Heart right ventricle (tissue), 16 donors: ENCODE data around the gene ATXN7. TPM values are rescaled to one million over a fixed set of nuclear protein-coding genes. Genes with fewer than 3 reads are reported as not detected.

Source experiments
- ATAC-seq, 8 donors: fragments of 200-7000 bp; cut with Tn5 transposase; one replicate each; pipeline ENCODE4 v1.9.1; 2020; ENCODE audit warnings: mild to moderate bottlenecking in 8 of 8, moderate library complexity in 8 of 8, moderate number of reproducible peaks in 1 of 8
- DNase-seq, 2 donors: peaks; one replicate each; pipeline ENCODE4 v3.0.0-alpha.2; 2020
- H3K27ac ChIP-seq, 10 donors: fragments of 200-600 bp; sonication (generic) in 2 of 10; one replicate each; pipeline versions ENCODE4 v1.5.0 to v1.8.0; 2020 to 2022; ENCODE audit warnings: mild to moderate bottlenecking in 3 of 10
- H3K27me3 ChIP-seq, 7 donors: fragments of 200-600 bp; one replicate each; pipeline ENCODE4 v1.8.0; 2021 to 2022; ENCODE audit warnings: mild to moderate bottlenecking in 2 of 7
- H3K36me3 ChIP-seq, 9 donors: fragments of 200-600 bp; sonication (generic) in 1 of 9; one replicate each; pipeline versions ENCODE4 v1.5.0 to v1.8.0; 2020 to 2022; ENCODE audit warnings: mild to moderate bottlenecking in 2 of 9
- H3K4me1 ChIP-seq, 9 donors: fragments of 200-600 bp; sonication (generic) in 1 of 9; one replicate each; pipeline versions ENCODE4 v1.5.0 to v1.8.0; 2020 to 2022; ENCODE audit warnings: mild to moderate bottlenecking in 4 of 9
- H3K4me3 ChIP-seq, 10 donors: fragments of 200-600 bp; sonication (generic) in 2 of 10; one replicate each; pipeline versions ENCODE4 v1.5.0 to v1.8.0; 2020 to 2022; ENCODE audit warnings: mild to moderate bottlenecking in 7 of 10, moderate library complexity in 2 of 10
- H3K9me3 ChIP-seq, 11 donors: fragments of 200-600 bp in 10 of 11; sonication (generic) in 2 of 11; one replicate each; pipeline versions ENCODE4 v1.5.0 to v1.8.0; 2013 to 2022; ENCODE audit warnings: mild to moderate bottlenecking in 2 of 11, control low read depth in 1 of 11, moderate library complexity in 1 of 11
- WGBS, 2 donors: extraction: QIAGEN DNeasy Blood & Tissue Kit; methylation state at CpG; one replicate each; pipeline ENCODE4 v1.1.7; 2013; ENCODE audit warnings: inconsistent platforms in 1 of 2; 5-methylcytosine and 5-hydroxymethylcytosine counted together
- intact Hi-C, 10 donors: fragments of 100-400 bp; cut with DNase I; formaldehyde crosslinking; loops; one replicate each; pipeline versions ENCODE4 v1.11.1 to v1.14.2; 2022
- long read RNA-seq, 3 donors: library from polyadenylated mRNA; unstranded; transcript quantifications; one replicate each; pipeline ENCODE4 v2.0.0, GENCODE V29; 2020 to 2021
- polyA plus RNA-seq, 2 donors: library from polyadenylated mRNA; stranded (reverse); fragments of 200-250 nt; gene quantifications; one replicate each; pipeline ENCODE4 v1.2.3, GENCODE V29; 2013
- total RNA-seq, 10 donors: library from RNA; stranded (reverse); fragmentation: NEBNext Ultra II Directional in 3 of 10; extraction: Animal tissue kit (Norgen Biotek cat#: 25700) in 3 of 10; gene quantifications; one replicate each; pipeline versions ENCODE4 v1.2.1 to v1.2.4, GENCODE V29; 2021 to 2023
- TF ChIP-seq, protein P1 (sequence below), 9 donors: fragments of 200-600 bp; sonication (generic) in 2 of 9; IDR thresholded peaks; one replicate each; pipeline versions ENCODE4 v1.5.0 to v1.8.0; 2021 to 2022; ENCODE audit warnings: antibody characterized with exemption in 9 of 9, mild to moderate bottlenecking in 5 of 9, moderate library complexity in 1 of 9
- donor health status: Arrhythmogenic right ventricular cardiomyopathy.
- donor health status: ischemic (EF 13 %, LVEDD 7.1; RV severe dilation, severe dysfunction).
- donor health status: healthy with polysubstance abuse.
- donor health status: DM: no; HTN: yes; CAD: no.
- donor health status: DM: no; HTN: no; CAD: no.
- donor health status: ischemic (EF 25% LVEDD 6.9; RV normal size, moderate dysfunction).
- donor health status: ischemic (EF 25% LVEDD 5.7; RV mildly dilated, moderate dysfunction).
- donor health status: healthy.
- donor health status: DM: yes; HTN: yes; CAD: no.
- donor health status: Ischemic cardiomyopathy.
- donor health status: ischemic (EF 35%, LVEDD 5.7; RV mildly dilated, moderate dysfunction).
- donor health status: nonischemic (EF 11% LVEDD 7.7; RV severe dilation, severe dysfunction).
- donor health status: DM: yes; HTN: yes; CAD: no.
- donor health status: PGD.
- donor health status: ischemic (EF 29% LVEDD 5.4; RV normal size, mild dysfunction).
- donor health status: nonischemic (EF 23%, LVEDD 6.1; RV moderate dilation, normal function).

Gene ATXN7, protein sequence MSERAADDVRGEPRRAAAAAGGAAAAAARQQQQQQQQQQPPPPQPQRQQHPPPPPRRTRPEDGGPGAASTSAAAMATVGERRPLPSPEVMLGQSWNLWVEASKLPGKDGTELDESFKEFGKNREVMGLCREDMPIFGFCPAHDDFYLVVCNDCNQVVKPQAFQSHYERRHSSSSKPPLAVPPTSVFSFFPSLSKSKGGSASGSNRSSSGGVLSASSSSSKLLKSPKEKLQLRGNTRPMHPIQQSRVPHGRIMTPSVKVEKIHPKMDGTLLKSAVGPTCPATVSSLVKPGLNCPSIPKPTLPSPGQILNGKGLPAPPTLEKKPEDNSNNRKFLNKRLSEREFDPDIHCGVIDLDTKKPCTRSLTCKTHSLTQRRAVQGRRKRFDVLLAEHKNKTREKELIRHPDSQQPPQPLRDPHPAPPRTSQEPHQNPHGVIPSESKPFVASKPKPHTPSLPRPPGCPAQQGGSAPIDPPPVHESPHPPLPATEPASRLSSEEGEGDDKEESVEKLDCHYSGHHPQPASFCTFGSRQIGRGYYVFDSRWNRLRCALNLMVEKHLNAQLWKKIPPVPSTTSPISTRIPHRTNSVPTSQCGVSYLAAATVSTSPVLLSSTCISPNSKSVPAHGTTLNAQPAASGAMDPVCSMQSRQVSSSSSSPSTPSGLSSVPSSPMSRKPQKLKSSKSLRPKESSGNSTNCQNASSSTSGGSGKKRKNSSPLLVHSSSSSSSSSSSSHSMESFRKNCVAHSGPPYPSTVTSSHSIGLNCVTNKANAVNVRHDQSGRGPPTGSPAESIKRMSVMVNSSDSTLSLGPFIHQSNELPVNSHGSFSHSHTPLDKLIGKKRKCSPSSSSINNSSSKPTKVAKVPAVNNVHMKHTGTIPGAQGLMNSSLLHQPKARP
- 10 to 100 TPM; 13.3 to 31.0 (median 22.4) TPM for total RNA-seq
- polyA plus RNA-seq = 1 to 10 TPM; 1.7 to 5.0 TPM
- long read RNA-seq, donor 1, partial matches to known transcripts = 1 of 2 reads
- long read RNA-seq, donor 1, other reads (novel, unspliced or antisense) = 0 of 2 reads
- long read RNA-seq, donor 2, partial matches to known transcripts = 0 of 2 reads
- long read RNA-seq, donor 2, other reads (novel, unspliced or antisense) = 1 of 2 reads
- long read RNA-seq, donor 3, partial matches to known transcripts = 2 of 6 reads
- long read RNA-seq, donor 3, other reads (novel, unspliced or antisense) = 2 of 6 reads

DNA sequence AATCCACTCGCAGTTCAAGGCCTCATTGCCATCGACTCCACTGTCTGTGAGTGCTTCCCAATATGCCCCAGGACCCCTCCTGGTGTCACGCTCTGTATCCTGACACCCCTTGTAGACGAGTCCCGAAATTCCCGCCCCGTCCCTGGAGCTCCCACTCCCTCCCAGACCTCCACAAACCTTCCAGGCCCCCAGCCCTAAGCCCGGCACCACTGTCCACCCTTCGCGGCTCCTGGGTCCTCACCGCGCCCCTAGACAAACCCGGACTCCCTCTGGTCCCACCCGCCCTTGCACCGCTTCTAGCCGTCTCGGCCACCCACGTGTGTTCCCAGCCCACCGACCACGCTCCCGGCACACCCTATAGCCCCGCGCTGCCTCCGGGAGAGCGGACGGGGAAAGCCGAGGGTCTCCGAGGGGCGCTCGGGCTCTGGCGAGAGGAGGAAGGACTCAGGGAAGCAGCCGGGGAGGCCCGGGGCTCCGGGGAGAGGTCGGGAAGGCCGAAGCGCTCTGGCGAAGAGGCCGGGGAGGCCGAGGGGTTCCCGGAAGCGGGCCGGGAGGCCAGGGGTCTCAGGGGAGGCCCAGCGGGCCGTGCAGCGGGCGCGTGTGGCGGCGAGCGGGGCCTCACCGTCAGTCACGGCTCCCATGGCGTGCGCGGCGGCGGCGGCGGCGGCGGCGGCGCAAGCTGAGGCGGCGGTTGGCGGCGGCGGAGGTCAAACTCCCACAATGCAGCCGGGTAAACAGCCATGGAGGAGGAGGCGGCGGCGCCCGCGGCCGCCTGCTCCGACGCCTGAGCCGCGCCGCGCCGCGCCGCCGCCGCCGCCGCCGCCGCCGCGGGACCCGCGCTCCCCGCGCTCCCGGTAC lies at the start of gene ATXN7, which contains the start of gene THOC7:
ATXN7 (plus strand) TSS at position 718 of the 858 bp plus-strand sequence. CDS start 48,732 bp downstream, outside the sequence.
THOC7 (minus strand) TSS at position 656 of the 858 bp plus-strand sequence; CDS start at position 641, 15 bp downstream.
- DNase-seq (peak; percentile 74 to 78), ATAC-seq (peak; percentile 68 to 90 (median 84))
- intact Hi-C loops = loop anchor here in 6 of 10 donors (5.0 to 10.0 kb wide), 4 partner anchors 44 to 131 kb away; partner anchors contain the start of gene SCAANT1 (in 2 of the 6)
- H3K36me3 ChIP-seq = peaks cover 0 to 16% (median 0%) of the 10 kb centered on the region in 9 donors
- H3K9me3 ChIP-seq = no peaks in the 10 kb centered on the region
- no peaks in the 10 kb centered on the region for H3K27me3 ChIP-seq
- 0 to 1% methylated on average over 58 to 87 of the region's 98 CpGs for WGBS, 2 donors
- H3K4me3 ChIP-seq = peak within 1 kb of the TSS; percentile 74 to 100 (median 96)
- peak within 1 kb of the TSS; percentile 80 to 98 (median 92) for H3K27ac ChIP-seq
- H3K4me1 ChIP-seq = peaks cover 0 to 25% (median 19%) of the 10 kb centered on the region in 9 donors
- TF ChIP-seq, protein P1, sequence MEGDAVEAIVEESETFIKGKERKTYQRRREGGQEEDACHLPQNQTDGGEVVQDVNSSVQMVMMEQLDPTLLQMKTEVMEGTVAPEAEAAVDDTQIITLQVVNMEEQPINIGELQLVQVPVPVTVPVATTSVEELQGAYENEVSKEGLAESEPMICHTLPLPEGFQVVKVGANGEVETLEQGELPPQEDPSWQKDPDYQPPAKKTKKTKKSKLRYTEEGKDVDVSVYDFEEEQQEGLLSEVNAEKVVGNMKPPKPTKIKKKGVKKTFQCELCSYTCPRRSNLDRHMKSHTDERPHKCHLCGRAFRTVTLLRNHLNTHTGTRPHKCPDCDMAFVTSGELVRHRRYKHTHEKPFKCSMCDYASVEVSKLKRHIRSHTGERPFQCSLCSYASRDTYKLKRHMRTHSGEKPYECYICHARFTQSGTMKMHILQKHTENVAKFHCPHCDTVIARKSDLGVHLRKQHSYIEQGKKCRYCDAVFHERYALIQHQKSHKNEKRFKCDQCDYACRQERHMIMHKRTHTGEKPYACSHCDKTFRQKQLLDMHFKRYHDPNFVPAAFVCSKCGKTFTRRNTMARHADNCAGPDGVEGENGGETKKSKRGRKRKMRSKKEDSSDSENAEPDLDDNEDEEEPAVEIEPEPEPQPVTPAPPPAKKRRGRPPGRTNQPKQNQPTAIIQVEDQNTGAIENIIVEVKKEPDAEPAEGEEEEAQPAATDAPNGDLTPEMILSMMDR (IDR thresholded peaks at IDR 0.05) = no peak

DNA sequence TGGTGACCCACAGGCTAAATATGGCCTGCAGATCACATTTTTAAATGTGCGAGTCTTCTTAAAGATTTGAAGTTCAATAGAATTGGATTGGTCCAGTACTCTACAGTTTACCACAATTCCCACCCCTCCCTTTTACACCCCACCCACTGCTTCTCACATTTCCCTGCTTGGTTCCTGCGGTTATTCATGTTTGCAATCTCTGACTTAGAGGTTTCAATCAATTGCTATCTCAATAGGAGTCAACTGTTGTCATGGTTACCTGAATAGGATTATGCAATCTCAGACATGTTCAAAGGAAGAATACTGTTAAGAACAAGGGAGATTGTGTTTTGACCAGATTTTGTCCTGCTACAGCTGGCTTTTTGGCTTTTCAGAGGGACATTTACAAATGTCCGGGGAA lies 49.4 kb upstream of the ATXN7 start:
- intact Hi-C loops = loop anchor here in 2 of 10 donors (10.0 kb wide), 1 partner anchor 1189 kb away; no protein-coding TSS in a partner anchor
- 82 to 83% methylated on average over 3 of the region's 3 CpGs for WGBS, 2 donors
- H3K27ac ChIP-seq = no peak overlapping the region

DNA sequence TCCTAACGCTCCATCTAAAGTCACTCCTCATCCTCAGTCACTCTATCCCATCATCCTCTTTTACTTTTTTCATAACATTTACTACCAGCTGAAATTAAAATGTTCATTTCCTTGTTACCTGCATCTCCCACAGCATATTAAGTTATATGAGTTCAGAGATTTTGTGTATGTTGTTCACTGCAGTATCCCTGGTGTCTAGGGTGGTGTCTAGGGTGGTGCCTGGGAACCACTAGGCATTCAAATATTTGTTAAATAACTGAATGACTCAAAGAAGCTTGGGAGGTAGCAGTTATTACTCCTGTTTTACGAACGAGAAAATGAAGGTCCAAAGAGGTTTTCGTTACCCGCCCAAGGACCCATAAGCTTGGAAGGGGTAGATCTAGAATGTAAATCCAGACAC lies 46.4 kb upstream of the ATXN7 start:
- DNase-seq (no peak), ATAC-seq (no peak)
- Histone ChIP-seq H3K27me3 (no peaks in the 10 kb centered on the region), H3K4me3 (no peak overlapping the region), H3K4me1 (peaks cover 0 to 4% (median 0%) of the 10 kb centered on the region in 9 donors), H3K27ac (no peak overlapping the region), H3K36me3 (no peaks in the 10 kb centered on the region), H3K9me3 (no peaks in the 10 kb centered on the region)
- WGBS, 2 donors = 91 to 95% methylated on average over 5 of the region's 5 CpGs
- intact Hi-C loops = loop anchor here in 5 of 10 donors (2.0 to 10.0 kb wide), 4 partner anchors 465 to 1195 kb away; no protein-coding TSS in a partner anchor
- TF ChIP-seq, protein P1 (IDR thresholded peaks at IDR 0.05) = no peak

More for the DNA sequence above, 49.4 kb upstream of the ATXN7 start:
- Histone ChIP-seq H3K27me3 (no peaks in the 10 kb centered on the region), H3K4me1 (peaks cover 0 to 4% (median 0%) of the 10 kb centered on the region in 9 donors), H3K36me3 (no peaks in the 10 kb centered on the region), H3K4me3 (no peak overlapping the region), H3K9me3 (no peaks in the 10 kb centered on the region)
- DNase-seq (no peak), ATAC-seq (no peak)
- TF ChIP-seq, protein P1 (IDR thresholded peaks at IDR 0.05) = no peak
